HG03103 (cell line): ENCODE data around the gene LIMS1.
"Not testable (repeated sequence)": the region's sequence is repeated elsewhere in the genome, so short reads cannot be mapped to it uniquely, and the experiment has no call there.

Experiments
- ATAC-seq: cut with Tn5 transposase; IDR thresholded peaks from one replicate; pipeline ENCODE4 v1.9.1; 2021; ENCODE audit warnings: low read depth; ENCODE audit not compliant: unreplicated experiment

LIMS1 gene

GRCh38 chr2:108548208-108549003, 14.1 kb downstream of the LIMS1 start:
- no peak for ATAC-seq

GRCh38 chr2:108552566-108552965, 18.3 kb downstream of the LIMS1 start:
- no peak for ATAC-seq

- no peak for ATAC-seq
These were observed 19.1 kb downstream of the LIMS1 start for GRCh38 chr2:108553209-108553919.

- ATAC-seq: no peak
These were observed 20.3 kb downstream of the LIMS1 start for GRCh38 chr2:108554528-108554927.

GRCh38 chr2:108555572-108555971, 21.3 kb downstream of the LIMS1 start:
- ATAC-seq: no peak

GRCh38 chr2:108556581-108556980, 22.3 kb downstream of the LIMS1 start:
- not testable (repeated sequence) for ATAC-seq

- ATAC-seq: no peak
These were observed 26.1 kb downstream of the LIMS1 start for GRCh38 chr2:108560241-108560811.

- ATAC-seq: no peak
These were observed 26.7 kb downstream of the LIMS1 start for GRCh38 chr2:108560895-108561530.

- ATAC-seq: no peak
These were observed 28.0 kb downstream of the LIMS1 start for GRCh38 chr2:108562274-108562673.

- no peak for ATAC-seq
These were observed 30.2 kb downstream of the LIMS1 start for GRCh38 chr2:108564510-108564909.

GRCh38 chr2:108565778-108566375, 31.6 kb downstream of the LIMS1 start:
- ATAC-seq: peak; percentile 79

- no peak for ATAC-seq
These were observed 36.1 kb downstream of the LIMS1 start for GRCh38 chr2:108570416-108570815.

- ATAC-seq: no peak
These were observed 37.0 kb downstream of the LIMS1 start for GRCh38 chr2:108571286-108571685.

- no peak for ATAC-seq
These were observed 38.8 kb downstream of the LIMS1 start for GRCh38 chr2:108573061-108573460.

GRCh38 chr2:108574332-108574731, 40.1 kb downstream of the LIMS1 start:
- ATAC-seq: no peak

GRCh38 chr2:108575132-108575966, 41.1 kb downstream of the LIMS1 start:
- peak; percentile 71 for ATAC-seq

GRCh38 chr2:108577099-108577498, 42.8 kb downstream of the LIMS1 start:
- no peak for ATAC-seq

GRCh38 chr2:108579623-108580022, 45.4 kb downstream of the LIMS1 start:
- no peak for ATAC-seq

- ATAC-seq: no peak
These were observed 45.8 kb downstream of the LIMS1 start for GRCh38 chr2:108580050-108580449.
